Measurements from ENCODE around the gene OSBPL3.
A peak's percentile ranks its signal among the peaks of the same experiment; 100 is the strongest.

The OSBPL3 gene

GRCh38 chr7:24763303-24763901, 216.6 kb downstream of the OSBPL3 start:
- no peak for DNase-seq (ENCODE audit: low spot score)

GRCh38 chr7:24762771-24763170, 217.2 kb downstream of the OSBPL3 start:
- DNase-seq (ENCODE audit: low spot score) = no peak

- DNase-seq (ENCODE audit: low spot score) = no peak
These were observed 219.0 kb downstream of the OSBPL3 start for GRCh38 chr7:24760968-24761367.

GRCh38 chr7:24757353-24758275, 222.4 kb downstream of the OSBPL3 start, which contains the start of gene GSDME:
Gene GSDME, minus strand, starts transcription at chr7:24757464. Its CDS starts 7,690 bp downstream, at chr7:24749774.
- DNase-seq (ENCODE audit: low spot score) = no peak

GRCh38 chr7:24756545-24757352, 223.2 kb downstream of the OSBPL3 start:
- no peak for DNase-seq (ENCODE audit: low spot score)

GRCh38 chr7:24755541-24756407, 224.2 kb downstream of the OSBPL3 start:
- DNase-seq (ENCODE audit: low spot score) = no peak

GRCh38 chr7:24754906-24755506, 225.0 kb downstream of the OSBPL3 start:
- no peak for DNase-seq (ENCODE audit: low spot score)

GRCh38 chr7:24752073-24752800, 227.7 kb downstream of the OSBPL3 start:
- DNase-seq (ENCODE audit: low spot score) = no peak

GRCh38 chr7:24751484-24751883, 228.5 kb downstream of the OSBPL3 start:
- DNase-seq (ENCODE audit: low spot score) = no peak

- DNase-seq (ENCODE audit: low spot score) = peak; percentile 70
These were observed 229.4 kb downstream of the OSBPL3 start for GRCh38 chr7:24750441-24751055.

- no peak for DNase-seq (ENCODE audit: low spot score)
These were observed 231.5 kb downstream of the OSBPL3 start for GRCh38 chr7:24748521-24748920.
